ENCODE results near the gene TECTA. TPM values are rescaled to one million over a fixed set of nuclear protein-coding genes. Genes with fewer than 3 reads are reported as not detected.

Gene TECTA
- total and polyA plus RNA-seq, 2 of the 8 experiments (the other 6 are each of a cell fraction or from before 2014, with no cell fraction given), result 0.59 to 1.0 TPM

GRCh38 chr11:121068787-121069186, 32.3 kb upstream of the TECTA start (continued):
- TF ChIP-seq CHD7 (IDR thresholded peaks at IDR 0.05; ENCODE audit: insufficient replicate concordance, low read length) (no peak), KDM5A (IDR thresholded peaks at IDR 0.05; ENCODE audit: low read length) (no peak), SP2 (IDR thresholded peaks at IDR 0.05; ENCODE audit: low read length) (no peak), BRCA1 (IDR thresholded peaks at IDR 0.05; ENCODE audit: low read depth, low read length) (no peak), NRF1 (IDR thresholded peaks at IDR 0.05; ENCODE audit: low read depth, low read length) (no peak)

All from H1 (cell line).